ENCODE data around the gene CDT1.

- TF ChIP-seq, protein P1, sequence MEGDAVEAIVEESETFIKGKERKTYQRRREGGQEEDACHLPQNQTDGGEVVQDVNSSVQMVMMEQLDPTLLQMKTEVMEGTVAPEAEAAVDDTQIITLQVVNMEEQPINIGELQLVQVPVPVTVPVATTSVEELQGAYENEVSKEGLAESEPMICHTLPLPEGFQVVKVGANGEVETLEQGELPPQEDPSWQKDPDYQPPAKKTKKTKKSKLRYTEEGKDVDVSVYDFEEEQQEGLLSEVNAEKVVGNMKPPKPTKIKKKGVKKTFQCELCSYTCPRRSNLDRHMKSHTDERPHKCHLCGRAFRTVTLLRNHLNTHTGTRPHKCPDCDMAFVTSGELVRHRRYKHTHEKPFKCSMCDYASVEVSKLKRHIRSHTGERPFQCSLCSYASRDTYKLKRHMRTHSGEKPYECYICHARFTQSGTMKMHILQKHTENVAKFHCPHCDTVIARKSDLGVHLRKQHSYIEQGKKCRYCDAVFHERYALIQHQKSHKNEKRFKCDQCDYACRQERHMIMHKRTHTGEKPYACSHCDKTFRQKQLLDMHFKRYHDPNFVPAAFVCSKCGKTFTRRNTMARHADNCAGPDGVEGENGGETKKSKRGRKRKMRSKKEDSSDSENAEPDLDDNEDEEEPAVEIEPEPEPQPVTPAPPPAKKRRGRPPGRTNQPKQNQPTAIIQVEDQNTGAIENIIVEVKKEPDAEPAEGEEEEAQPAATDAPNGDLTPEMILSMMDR (IDR thresholded peaks at IDR 0.05), result no peak
- no peak for TF ChIP-seq POLR2A (IDR thresholded peaks at IDR 0.05)
Measured at GRCh38 chr16:88799569-88800276, 3.9 kb upstream of the CDT1 start.

All from thyroid gland (tissue), 4 donors.